Nephron (organoid): ENCODE data around the gene RAB32.

Experiments used
- H3K27ac Mint-ChIP-seq, 3 experiments: 2 replicates each; pipeline ENCODE4 v1.8.0; 2020; ENCODE audit warnings: mixed read lengths in 3 of 3, mild to moderate bottlenecking in 2 of 3, moderate library complexity in 1 of 3
- H3K27me3 Mint-ChIP-seq: 2 replicates; pipeline ENCODE4 v1.8.0; 2021; ENCODE audit warnings: low read depth, mild to moderate bottlenecking, moderate library complexity, mixed read lengths
- H3K36me3 Mint-ChIP-seq: 2 replicates; pipeline ENCODE4 v1.8.0; 2020; ENCODE audit warnings: low read depth, mixed read lengths
- H3K4me1 Mint-ChIP-seq: 2 replicates; pipeline ENCODE4 v1.8.0; 2020; ENCODE audit warnings: mixed read lengths
- H3K4me3 Mint-ChIP-seq, 3 experiments: 2 replicates each; pipeline ENCODE4 v1.8.0; 2020; ENCODE audit warnings: mild to moderate bottlenecking in 3 of 3, mixed read lengths in 3 of 3, moderate library complexity in 2 of 3
- H3K9me3 Mint-ChIP-seq: 2 replicates; pipeline ENCODE4 v1.8.0; 2020; ENCODE audit warnings: mixed read lengths
- CTCF ChIP-seq, 3 experiments: fragments of 200-600 bp; sonication (generic); IDR thresholded peaks; one replicate each; pipeline ENCODE4 v1.5.0; 2021; ENCODE audit warnings: antibody characterized with exemption in 3 of 3; ENCODE audit not compliant: unreplicated experiment in 3 of 3

Gene RAB32

GRCh38 chr6:146543211-146543939 is at the start of gene RAB32:
Gene RAB32 (plus strand): TSS chr6:146543833. CDS start chr6:146543872, 39 bp downstream.
- H3K27ac Mint-ChIP-seq: peak within 1 kb of the TSS; percentile 96 to 99 (median 99)
- TF ChIP-seq CTCF (IDR thresholded peaks at IDR 0.05; ENCODE audit: unreplicated experiment in 3 of 3): peak; percentile 66 to 78 (median 72)
- H3K9me3 Mint-ChIP-seq: no peaks in the 10 kb centered on the region
- H3K4me1 Mint-ChIP-seq: peaks cover 37% of the 10 kb centered on the region
- H3K4me3 Mint-ChIP-seq: peak within 1 kb of the TSS; percentile 100
- peaks cover 1% of the 10 kb centered on the region for H3K36me3 Mint-ChIP-seq
- H3K27me3 Mint-ChIP-seq: peaks cover 3% of the 10 kb centered on the region

- Mint-ChIP-seq H3K27me3 (peaks cover 4% of the 10 kb centered on the region), H3K4me1 (no peaks in the 10 kb centered on the region), H3K27ac (no peak overlapping the region), H3K4me3 (no peak overlapping the region), H3K9me3 (peaks cover 5% of the 10 kb centered on the region), H3K36me3 (no peaks in the 10 kb centered on the region)
- no peak for TF ChIP-seq CTCF (IDR thresholded peaks at IDR 0.05; ENCODE audit: unreplicated experiment in 3 of 3)
These were observed 45.3 kb upstream of the RAB32 start for GRCh38 chr6:146498309-146498708.

- H3K36me3 Mint-ChIP-seq: no peaks in the 10 kb centered on the region
- H3K4me1 Mint-ChIP-seq: peaks cover 23% of the 10 kb centered on the region
- no peak for TF ChIP-seq CTCF (IDR thresholded peaks at IDR 0.05; ENCODE audit: unreplicated experiment in 3 of 3)
- H3K9me3 Mint-ChIP-seq: peaks cover 5% of the 10 kb centered on the region
- no peaks in the 10 kb centered on the region for H3K27me3 Mint-ChIP-seq
- no peak overlapping the region for H3K4me3 Mint-ChIP-seq
- H3K27ac Mint-ChIP-seq: no peak overlapping the region
These were observed 40.5 kb upstream of the RAB32 start for GRCh38 chr6:146503096-146503495.

GRCh38 chr6:146515212-146515611 is 28.4 kb upstream of the RAB32 start:
- no peak overlapping the region for H3K27ac Mint-ChIP-seq
- no peaks in the 10 kb centered on the region for H3K27me3 Mint-ChIP-seq
- TF ChIP-seq CTCF (IDR thresholded peaks at IDR 0.05; ENCODE audit: unreplicated experiment in 3 of 3): no peak
- no peaks in the 10 kb centered on the region for H3K36me3 Mint-ChIP-seq
- no peaks in the 10 kb centered on the region for H3K4me1 Mint-ChIP-seq
- no peak overlapping the region for H3K4me3 Mint-ChIP-seq
- peaks cover 10% of the 10 kb centered on the region for H3K9me3 Mint-ChIP-seq

- Mint-ChIP-seq H3K4me1 (no peaks in the 10 kb centered on the region), H3K27me3 (no peaks in the 10 kb centered on the region), H3K27ac (no peak overlapping the region), H3K36me3 (no peaks in the 10 kb centered on the region), H3K9me3 (peaks cover 18% of the 10 kb centered on the region), H3K4me3 (no peak overlapping the region)
- TF ChIP-seq CTCF (IDR thresholded peaks at IDR 0.05; ENCODE audit: unreplicated experiment in 3 of 3): peak in 1 of 3 experiments; percentile 15
These were observed 17.4 kb upstream of the RAB32 start for GRCh38 chr6:146526192-146526591.

GRCh38 chr6:146532702-146533101 is 10.9 kb upstream of the RAB32 start:
- peaks cover 4% of the 10 kb centered on the region for H3K27me3 Mint-ChIP-seq
- H3K27ac Mint-ChIP-seq: no peak overlapping the region
- H3K4me3 Mint-ChIP-seq: no peak overlapping the region
- H3K4me1 Mint-ChIP-seq: no peaks in the 10 kb centered on the region
- no peak for TF ChIP-seq CTCF (IDR thresholded peaks at IDR 0.05; ENCODE audit: unreplicated experiment in 3 of 3)
- H3K9me3 Mint-ChIP-seq: no peaks in the 10 kb centered on the region
- no peaks in the 10 kb centered on the region for H3K36me3 Mint-ChIP-seq
